Kidney (tissue), 14 donors: Measurements from ENCODE around the gene BAIAP2L2. TPM values are rescaled to one million over a fixed set of nuclear protein-coding genes. Genes with fewer than 3 reads are reported as not detected.

Experiments used
- DNase-seq, 5 donors: peaks; one replicate each; pipeline ENCODE4 v3.0.0-alpha.2; 2013 to 2020
- FAIRE-seq: peaks from 2 replicates; lab custom pipeline; 2012; peaks lifted over from hg19 to GRCh38; lab: Jason Lieb, UNC
- H3K27ac ChIP-seq, 2 donors: one replicate each; pipeline ENCODE4 v1.7.0; 2013; ENCODE audit warnings: low read depth in 2 of 2, low read length in 2 of 2, inconsistent platforms in 1 of 2
- H3K27me3 ChIP-seq: one replicate; pipeline ENCODE4 v1.7.1; 2013; ENCODE audit warnings: low read length, inconsistent platforms; ENCODE audit not compliant: control insufficient read depth, insufficient read depth
- H3K36me3 ChIP-seq, 3 donors: one replicate each; pipeline versions ENCODE4 v1.7.0 to v1.7.1; 2013; ENCODE audit warnings: low read length in 3 of 3, control low read depth in 1 of 3, inconsistent platforms in 1 of 3; ENCODE audit not compliant: insufficient read depth in 3 of 3, control insufficient read depth in 2 of 3
- H3K4me1 ChIP-seq, 3 donors: one replicate each; pipeline versions ENCODE4 v1.7.0 to v1.7.1; 2013; ENCODE audit warnings: low read length in 3 of 3, inconsistent platforms in 1 of 3, low read depth in 1 of 3; ENCODE audit not compliant: control insufficient read depth in 2 of 3, insufficient read depth in 2 of 3
- H3K4me3 ChIP-seq, 3 donors: one replicate each; pipeline versions ENCODE4 v1.7.0 to v1.8.1; 2013; ENCODE audit warnings: low read length in 3 of 3, control low read depth in 1 of 3, inconsistent platforms in 1 of 3
- H3K9ac ChIP-seq, 3 donors: one replicate each; pipeline versions ENCODE4 v1.7.0 to v1.7.1; 2013; ENCODE audit warnings: low read length in 3 of 3, control low read depth in 1 of 3, inconsistent platforms in 1 of 3
- H3K9me3 ChIP-seq, 3 donors: one replicate each; pipeline versions ENCODE4 v1.7.0 to v1.7.1; 2013; ENCODE audit warnings: low read length in 3 of 3, control low read depth in 1 of 3, inconsistent platforms in 1 of 3; ENCODE audit not compliant: control insufficient read depth in 2 of 3, insufficient read depth in 1 of 3
- CTCF ChIP-seq: IDR thresholded peaks from 3 replicates; pipeline ENCODE4 v1.5.1; 2012; ENCODE audit warnings: mild to moderate bottlenecking, moderate library complexity, borderline replicate concordance; ENCODE audit not compliant: insufficient read depth; ENCODE audit errors: extremely low read depth
- intact Hi-C: fragments of 100-400 bp; cut with DNase I; formaldehyde crosslinking; loops from one replicate; pipeline ENCODE4 v1.11.1; 2022
- polyA plus RNA-seq: library from polyadenylated mRNA; stranded (reverse); fragments of 350-450 nt; fragmentation: Illumina TruSeq; extraction: RNeasy Lipid Tissue Mini Kit (QIAGEN cat#74804); gene quantifications from one replicate; pipeline ENCODE4 v1.2.3, GENCODE V29; 2014; ENCODE audit warnings: low read depth, low replicate concordance; ENCODE audit not compliant: insufficient read depth
- total RNA-seq: library from RNA; stranded (reverse); fragmentation: NEBNext Ultra II Directional; extraction: Animal tissue kit (Norgen Biotek cat#: 25700); gene quantifications from one replicate; pipeline ENCODE4 v1.2.1, GENCODE V29; 2021
- donor health status: control.
- donor health status: control.
- donor health status: control.
- donor health status: control.
- donor health status: control.
- donor health status: DM: yes; HTN: yes; CAD: no.
- donor health status: Normal renal cell carcinoma (clear cell type).

BAIAP2L2 gene
- total and polyA plus RNA-seq, 2 donors from 2014 or later, result 9.7 to 27.8 TPM

- Histone ChIP-seq H3K4me1 (no peaks in the 10 kb centered on the region), H3K36me3 (no peaks in the 10 kb centered on the region), H3K4me3 (no peak overlapping the region), H3K9ac (no peak overlapping the region), H3K27ac (no peak overlapping the region), H3K27me3 (no peaks in the 10 kb centered on the region), H3K9me3 (no peaks in the 10 kb centered on the region)
- TF ChIP-seq CTCF, result no peak
- intact Hi-C loops, result no loop called here
- DNase-seq (peak in 3 of 5 donors; percentile 44 to 64 (median 57)), FAIRE-seq (no peak)
Measured at GRCh38 chr22:38088629-38089473, 21.6 kb downstream of the BAIAP2L2 start.

DNA sequence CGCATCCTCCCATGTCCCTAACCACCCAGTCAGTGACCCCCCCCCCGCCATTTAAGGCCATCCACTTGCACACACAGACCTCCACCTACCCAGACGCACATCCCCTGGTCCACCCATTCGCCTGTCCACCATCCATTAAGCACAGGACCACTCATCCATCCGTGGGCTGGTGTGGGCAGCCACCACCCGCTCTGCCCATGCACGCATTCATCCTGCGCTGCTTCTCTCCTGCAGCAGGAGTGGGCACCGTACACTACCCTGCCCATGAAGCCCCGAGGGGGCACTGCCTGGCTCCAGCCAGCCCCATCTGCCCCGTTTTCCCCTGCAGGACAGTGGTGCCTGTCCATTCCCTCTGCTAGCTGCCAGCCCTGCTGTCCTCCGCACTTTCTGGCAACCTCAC, 22.6 kb downstream of the BAIAP2L2 start:
- no peak for TF ChIP-seq CTCF
- no peaks in the 10 kb centered on the region for H3K9me3 ChIP-seq
- no peak overlapping the region for H3K27ac ChIP-seq
- DNase-seq (peak in 1 of 5 donors; percentile 25), FAIRE-seq (no peak)
- intact Hi-C loops, result no loop called here
- H3K9ac ChIP-seq, result no peak overlapping the region
- H3K4me3 ChIP-seq, result no peak overlapping the region
- no peaks in the 10 kb centered on the region for H3K36me3 ChIP-seq
- H3K4me1 ChIP-seq, result no peaks in the 10 kb centered on the region
- peaks cover 3% of the 10 kb centered on the region for H3K27me3 ChIP-seq

GRCh38 chr22:38086942-38087341, 23.5 kb downstream of the BAIAP2L2 start:
- H3K27me3 ChIP-seq, result peaks cover 3% of the 10 kb centered on the region
- H3K4me3 ChIP-seq, result no peak overlapping the region
- no peak for TF ChIP-seq CTCF
- no peaks in the 10 kb centered on the region for H3K36me3 ChIP-seq
- no peak overlapping the region for H3K27ac ChIP-seq
- H3K9me3 ChIP-seq, result no peaks in the 10 kb centered on the region
- H3K9ac ChIP-seq, result no peak overlapping the region
- intact Hi-C loops, result no loop called here
- DNase-seq (peak in 2 of 5 donors; percentile 66 to 73), FAIRE-seq (no peak)
- H3K4me1 ChIP-seq, result no peaks in the 10 kb centered on the region
